Measurements from ENCODE around the gene RPL22.

RPL22 gene

GRCh38 chr1:6199298-6200187 lies at the start of gene RPL22:
RPL22 (minus strand) TSS chr1:6199595; CDS start chr1:6199573, 22 bp downstream.
- peak; percentile 100 for DNase-seq

- no peak for DNase-seq
These were observed 48.9 kb upstream of the RPL22 start for GRCh38 chr1:6248161-6248776.

DNA sequence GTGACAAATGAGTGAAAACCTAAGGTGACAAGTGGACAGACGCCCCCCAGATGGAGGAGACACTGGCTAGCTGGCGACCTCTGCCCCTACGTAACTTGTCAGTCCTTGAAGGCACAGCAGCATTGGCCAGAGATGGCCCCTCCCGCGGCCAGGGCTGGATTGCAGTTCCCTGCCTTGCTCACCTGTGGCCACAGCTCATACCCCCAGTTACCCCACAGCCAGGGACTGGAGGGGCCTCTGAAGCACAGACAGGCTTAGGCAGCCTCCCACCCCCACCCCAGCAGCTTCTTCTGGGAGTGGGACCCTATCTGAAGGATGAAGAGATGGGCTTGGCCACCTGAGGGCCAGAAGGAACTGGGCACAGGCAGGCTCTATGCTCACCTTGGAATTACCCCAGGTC lies 48.3 kb upstream of the RPL22 start:
- DNase-seq: no peak

DNA sequence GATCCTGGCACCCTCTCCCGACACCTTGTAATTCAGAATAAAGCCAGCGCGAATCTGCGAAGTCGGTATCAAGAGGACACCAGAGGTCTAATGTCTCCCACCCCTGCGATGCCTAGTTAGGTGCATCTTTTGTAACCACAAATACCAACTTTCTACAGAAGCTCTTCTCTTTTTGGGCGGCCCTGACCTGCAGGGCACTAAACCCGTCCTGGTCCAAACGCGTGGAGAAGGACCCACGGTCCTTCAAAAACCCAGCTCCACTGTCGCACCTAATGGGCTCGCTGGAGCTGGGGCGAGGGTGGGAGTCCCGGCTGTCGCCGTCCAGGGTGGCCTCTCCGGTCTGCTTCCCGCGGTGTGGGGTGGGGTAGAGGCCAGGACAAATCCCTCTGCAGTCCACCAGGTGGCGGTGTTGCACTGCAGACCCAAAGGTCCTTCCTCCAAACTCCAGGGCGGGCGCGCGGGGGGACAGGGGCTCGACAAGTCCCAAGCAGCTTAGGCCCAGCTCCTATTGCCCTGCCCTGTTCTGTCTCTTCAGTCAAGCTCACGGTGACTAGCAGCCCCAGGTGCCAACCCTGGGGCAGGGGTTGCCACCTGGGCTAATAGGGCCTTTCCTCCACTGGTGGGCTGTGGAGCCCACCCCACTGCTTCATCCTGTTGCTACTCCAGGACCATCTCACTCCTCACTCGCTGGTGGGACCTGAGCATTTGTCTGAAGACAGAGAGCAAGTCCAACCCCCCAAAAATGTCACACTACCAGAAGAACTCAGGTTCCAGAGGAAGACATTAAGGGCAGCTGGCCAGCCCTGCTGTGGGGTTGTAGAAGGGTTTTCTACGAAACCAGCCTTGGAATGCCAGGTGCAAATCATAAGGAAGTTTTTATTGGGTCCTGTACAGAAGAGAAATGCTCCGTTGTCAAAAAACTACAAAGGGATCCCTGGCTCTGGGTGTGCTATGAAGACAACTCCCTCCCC lies 47.4 kb upstream of the RPL22 start:
- peak; percentile 85 for DNase-seq

- no peak for DNase-seq
These were observed 46.6 kb upstream of the RPL22 start for GRCh38 chr1:6245869-6246496.

DNA sequence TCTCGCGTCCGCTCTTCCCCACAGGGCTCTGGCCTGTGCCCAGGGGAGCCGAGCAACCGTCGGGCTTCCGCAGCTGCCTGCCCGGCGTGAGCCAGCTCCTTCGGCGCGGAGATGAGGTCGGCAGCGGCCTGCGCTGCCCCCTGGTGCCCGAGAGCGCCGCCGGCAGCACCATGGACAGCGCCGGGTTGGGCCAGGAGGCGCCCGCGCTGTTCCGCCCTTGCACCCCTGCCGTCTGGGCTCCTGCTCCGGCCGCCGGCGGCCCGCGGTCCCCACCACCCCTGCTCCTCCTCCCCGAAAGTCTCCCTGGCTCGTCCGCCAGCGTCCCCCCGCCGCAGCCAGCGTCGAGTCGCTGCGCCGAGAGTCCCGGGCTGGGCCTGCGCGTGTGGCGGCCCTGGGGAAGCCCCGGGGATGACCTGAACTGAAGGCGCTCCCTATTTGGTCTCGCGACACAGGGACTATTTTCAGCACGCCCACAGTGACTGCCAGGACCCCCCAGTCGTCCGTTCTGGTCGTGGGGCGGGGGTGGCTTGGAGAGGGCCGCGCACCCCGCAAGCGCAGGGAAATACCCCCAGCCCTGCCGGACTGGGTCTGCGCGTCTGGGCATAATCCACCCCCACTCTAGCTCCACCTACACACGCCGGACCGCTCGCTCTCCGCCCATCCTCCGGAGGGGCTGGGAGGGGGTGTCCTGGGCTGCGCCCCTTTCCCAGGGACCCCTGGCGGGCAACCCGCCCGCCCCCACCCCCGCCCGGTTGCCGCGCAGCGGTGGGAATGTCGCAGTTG lies 45.9 kb upstream of the RPL22 start:
- DNase-seq: peak; percentile 95

- no peak for DNase-seq
These were observed 45.1 kb upstream of the RPL22 start for GRCh38 chr1:6244401-6245049.

DNA sequence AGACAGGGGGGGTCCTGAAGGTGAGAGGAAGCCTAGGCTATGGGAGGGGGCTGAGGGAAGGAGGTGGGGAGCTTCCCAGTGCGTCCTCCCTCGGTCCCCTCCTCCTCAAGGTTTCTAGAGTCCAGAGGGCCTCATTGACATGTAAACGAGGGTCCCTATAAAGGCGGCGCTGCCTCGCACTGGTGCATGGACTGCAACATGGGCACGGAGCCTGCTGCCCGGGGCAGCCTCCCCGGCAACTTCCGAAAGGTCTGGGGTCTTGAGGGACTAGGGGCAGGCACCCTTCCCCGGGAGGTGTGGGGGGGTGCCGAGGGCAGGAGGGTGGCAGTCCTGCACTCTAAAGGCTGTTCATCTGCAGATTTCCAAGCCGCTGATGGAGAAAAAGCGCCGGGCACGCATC lies 44.6 kb upstream of the RPL22 start, which contains the start of gene HES3:
Gene HES3, plus strand, starts transcription at position 187 of the 400 bp plus-strand sequence. Its CDS starts 187 bp downstream, at position 374.
- DNase-seq: no peak

DNA sequence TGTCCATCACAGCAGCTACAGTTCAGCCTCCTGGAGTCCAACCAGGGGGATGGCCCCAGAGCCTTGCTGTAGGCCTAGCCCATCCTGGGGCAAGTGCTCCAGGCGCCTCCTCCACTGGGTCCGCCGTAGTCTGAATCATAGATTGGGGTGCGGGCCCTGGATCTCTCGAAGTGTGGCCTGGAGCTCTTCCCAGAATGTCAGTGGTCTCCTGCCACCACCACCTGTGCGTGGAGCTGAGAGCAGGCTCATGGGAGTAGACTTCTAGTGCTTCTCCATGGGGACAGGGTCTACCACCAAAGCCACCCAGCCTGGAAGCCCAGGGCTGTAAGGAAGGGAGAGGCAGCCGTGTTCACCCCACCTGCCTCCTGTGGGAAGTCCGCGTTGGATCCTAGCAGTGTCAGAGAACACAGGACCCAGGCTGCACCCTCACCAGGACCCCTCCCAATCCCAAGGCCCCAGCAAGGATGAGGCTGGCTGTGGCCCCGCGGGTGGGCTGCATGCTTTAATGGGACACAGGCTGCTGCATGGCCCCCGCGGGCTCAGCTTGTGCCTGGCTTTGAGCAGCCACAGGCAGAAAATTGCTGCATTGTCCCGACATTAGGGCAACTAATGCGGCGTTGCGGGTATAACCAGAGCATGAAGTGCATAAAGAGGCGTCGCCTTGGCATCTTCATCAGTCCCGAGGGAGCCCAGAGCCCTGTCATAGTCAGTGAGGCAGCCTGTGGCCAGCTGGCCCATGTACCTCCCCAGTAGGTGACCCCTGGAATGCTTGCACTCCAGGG lies 43.8 kb upstream of the RPL22 start:
- DNase-seq: no peak

- DNase-seq: peak; percentile 67
These were observed 42.7 kb upstream of the RPL22 start for GRCh38 chr1:6241887-6242740.

DNA sequence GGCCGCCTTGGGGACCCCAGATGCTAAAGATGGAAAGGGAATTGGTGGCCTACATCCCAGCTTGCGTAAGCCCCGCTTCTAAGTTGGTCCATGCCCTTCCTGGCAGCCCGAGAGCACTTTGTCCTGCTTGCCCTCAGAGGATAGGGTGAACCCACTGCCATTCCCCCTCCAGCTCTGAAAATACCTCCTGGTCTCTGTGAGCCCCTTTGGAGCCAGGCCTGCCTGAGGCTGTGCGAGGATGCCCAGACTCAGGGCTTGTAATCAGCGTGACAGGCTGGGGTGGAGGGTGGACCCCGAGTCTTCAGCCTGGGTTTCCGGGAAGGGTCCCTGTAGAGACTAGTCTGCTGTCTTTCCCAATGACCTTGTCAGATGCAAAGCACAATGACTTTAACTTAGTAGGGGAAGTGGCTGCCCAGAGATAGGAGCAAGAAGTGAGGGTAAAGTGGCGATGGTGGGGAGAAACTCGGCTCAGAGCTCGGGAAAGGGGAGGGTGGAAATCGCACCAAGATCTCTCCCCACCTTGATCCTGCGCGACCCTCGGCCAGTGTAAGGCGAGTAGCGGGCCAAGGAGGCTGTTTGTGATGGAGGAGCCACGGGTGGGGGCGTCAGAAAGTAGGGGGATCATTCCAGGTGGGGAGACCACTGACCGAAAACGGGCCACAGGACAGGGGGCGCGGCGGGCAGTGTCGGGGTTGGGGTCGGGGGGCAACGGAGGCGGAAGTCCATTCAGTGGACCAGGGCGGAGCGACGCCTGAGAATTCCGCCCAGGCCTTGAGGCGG lies 41.9 kb upstream of the RPL22 start:
- no peak for DNase-seq

DNA sequence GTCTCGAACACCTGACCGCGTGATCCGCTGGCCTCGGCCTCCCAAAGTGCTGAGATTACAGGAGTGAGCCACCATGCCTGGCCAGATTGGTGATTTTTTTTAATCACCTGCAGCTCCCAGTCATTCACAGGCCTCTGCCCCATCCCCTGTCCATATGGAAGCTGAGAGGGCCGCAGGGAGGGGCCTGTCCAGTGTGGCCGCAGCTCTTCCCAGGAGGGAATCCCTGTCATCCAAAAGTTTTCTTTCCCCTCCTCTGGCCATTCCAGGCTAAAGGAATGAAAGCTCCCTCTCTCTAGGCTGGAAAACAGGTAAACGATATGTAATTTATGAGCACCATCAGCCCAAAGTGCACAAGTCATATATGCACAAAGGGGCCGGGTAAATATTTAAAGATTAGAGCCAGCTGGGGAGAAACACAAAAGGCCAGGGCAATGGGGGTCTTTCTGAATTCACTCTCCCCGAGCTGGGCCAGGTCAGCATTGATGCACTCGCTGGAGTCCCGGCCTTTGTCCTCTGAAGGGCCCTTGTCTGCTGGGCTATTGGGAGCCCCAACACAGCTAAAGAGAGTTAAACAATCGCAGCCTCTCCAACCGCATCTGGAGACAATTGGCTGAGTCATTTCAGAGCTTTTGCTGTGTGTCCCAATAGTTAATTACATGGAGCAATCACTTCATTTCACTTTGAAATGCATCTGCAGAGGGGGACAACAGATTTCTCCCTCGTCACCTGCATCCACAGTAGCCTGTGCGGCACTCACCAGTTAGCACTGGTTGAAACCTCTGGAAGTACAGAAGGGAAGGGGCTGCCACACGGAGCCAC lies 40.8 kb upstream of the RPL22 start:
- no peak for DNase-seq

- DNase-seq: no peak
These were observed 39.9 kb upstream of the RPL22 start for GRCh38 chr1:6239213-6239752.

GRCh38 chr1:6237093-6237492 lies 37.7 kb upstream of the RPL22 start:
- DNase-seq: no peak

GRCh38 chr1:6235296-6235677 lies 35.9 kb upstream of the RPL22 start:
- DNase-seq: peak; percentile 60

DNA sequence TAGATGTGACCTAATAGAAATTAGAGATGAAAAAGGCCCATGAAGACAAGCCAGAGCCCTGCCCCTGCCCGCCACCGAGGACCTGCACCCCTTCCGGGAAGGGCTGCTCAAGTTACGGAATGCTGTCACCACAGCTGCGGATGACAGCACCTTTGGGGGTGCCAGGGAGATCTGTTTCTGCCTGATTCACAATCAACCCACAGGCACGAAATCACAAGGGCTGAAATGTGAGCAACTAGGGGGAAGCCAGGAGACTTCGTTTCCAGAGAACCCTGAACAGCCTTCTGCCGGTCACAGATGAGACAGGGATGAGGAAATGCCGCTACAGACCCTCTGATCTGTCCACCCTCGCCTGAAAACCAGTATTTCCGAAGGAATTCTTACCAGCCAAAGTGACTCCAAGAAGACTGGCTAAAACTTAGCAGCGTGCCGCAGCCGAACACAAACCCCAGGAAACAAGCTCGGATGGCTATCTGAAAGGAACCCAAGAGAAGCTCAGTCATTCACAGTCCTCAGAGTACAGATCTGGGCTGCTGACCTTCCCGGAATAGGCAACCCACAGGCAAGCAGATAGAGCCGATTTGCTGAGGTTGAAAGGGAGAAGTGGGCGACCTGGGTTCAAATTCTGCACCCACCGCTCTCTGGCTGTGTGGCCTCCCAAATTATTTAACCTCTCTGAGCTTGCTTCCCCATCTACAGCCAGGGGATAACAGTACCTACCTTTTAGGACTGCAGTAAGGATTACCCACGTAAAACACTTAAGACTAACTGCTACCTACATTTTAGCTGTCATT lies 35.3 kb upstream of the RPL22 start:
- DNase-seq: no peak
